Vagina (tissue), 2 donors: Measurements from ENCODE around the gene BRI3. TPM values are rescaled to one million over a fixed set of nuclear protein-coding genes. Genes with fewer than 3 reads are reported as not detected.

Experiments
- DNase-seq, 2 donors: peaks; one replicate each; pipeline ENCODE4 v3.0.0-alpha.2; 2017; ENCODE audit errors: extremely low spot score in 2 of 2
- H3K27ac ChIP-seq: fragments of 200-600 bp; sonication (generic); one replicate; pipeline ENCODE4 v1.5.1; 2019
- H3K27me3 ChIP-seq: fragments of 200-600 bp; sonication (generic); one replicate; pipeline ENCODE4 v1.5.1; 2019
- H3K36me3 ChIP-seq, 2 donors: fragments of 200-600 bp; sonication (generic); one replicate each; pipeline ENCODE4 v1.5.1; 2017 to 2019
- H3K4me1 ChIP-seq: fragments of 200-600 bp; sonication (generic); one replicate; pipeline ENCODE4 v1.5.1; 2019
- H3K4me3 ChIP-seq, 2 donors: fragments of 200-600 bp; sonication (generic); 1 replicate in 1 of 2; 2 replicates in 1 of 2; pipeline ENCODE4 v1.5.1; 2016 to 2019
- H3K9me3 ChIP-seq: fragments of 200-600 bp; sonication (generic); one replicate; pipeline ENCODE4 v1.5.1; 2019
- CTCF ChIP-seq, 3 experiments: fragments of 450-650 bp in 2 of 3; fragments of 200-600 bp in 1 of 3; sonication (generic) in 1 of 3; IDR thresholded peaks; one replicate each; pipeline ENCODE4 v1.5.1; 2017 to 2019; ENCODE audit warnings: antibody characterized with exemption in 3 of 3, mild to moderate bottlenecking in 2 of 3, moderate library complexity in 2 of 3
- POLR2A ChIP-seq, 2 donors: fragments of 450-650 bp; IDR thresholded peaks; one replicate each; pipeline ENCODE4 v1.6.1; 2017; ENCODE audit warnings: antibody characterized with exemption in 2 of 2, mild to moderate bottlenecking in 2 of 2, moderate library complexity in 2 of 2
- POLR2AphosphoS5 ChIP-seq, 2 donors: sonication (generic); formaldehyde crosslinking; IDR thresholded peaks; one replicate each; pipeline ENCODE4 v1.9.0; 2017; ENCODE audit warnings: antibody characterized with exemption in 2 of 2, mild to moderate bottlenecking in 2 of 2, low read depth in 1 of 2; ENCODE audit not compliant: insufficient read depth in 1 of 2
- intact Hi-C: fragments of 100-400 bp; cut with DNase I; formaldehyde crosslinking; loops from one replicate; pipeline ENCODE4 v1.15.1; 2023
- total RNA-seq: library from RNA; depleted of rRNA; stranded (reverse); fragments of >200 nt; gene quantifications from one replicate; pipeline ENCODE4 v1.2.3, GENCODE V29; 2016

BRI3 gene
- total RNA-seq, 1 donor from 2014 or later, result 68.5 TPM

- Histone ChIP-seq H3K27me3 (no peaks in the 10 kb centered on the region), H3K27ac (no peak overlapping the region), H3K36me3 (no peaks in the 10 kb centered on the region), H3K4me1 (peaks cover 28% of the 10 kb centered on the region), H3K9me3 (no peaks in the 10 kb centered on the region), H3K4me3 (no peak overlapping the region)
- intact Hi-C loops, result no loop called here
- TF ChIP-seq POLR2AphosphoS5 (IDR thresholded peaks at IDR 0.05; ENCODE audit: insufficient read depth in 1 of 2, low read depth in 1 of 2), result no peak
- TF ChIP-seq CTCF (IDR thresholded peaks at IDR 0.05), result no peak
- TF ChIP-seq POLR2A (IDR thresholded peaks at IDR 0.05), result no peak
- DNase-seq, result no peak
Observed at GRCh38 chr7:98278936-98279335, 2.5 kb upstream of the BRI3 start.

- no peak for DNase-seq
- Histone ChIP-seq H3K4me1 (peaks cover 41% of the 10 kb centered on the region), H3K36me3 (no peaks in the 10 kb centered on the region), H3K27me3 (no peaks in the 10 kb centered on the region), H3K9me3 (no peaks in the 10 kb centered on the region), H3K27ac (peak overlapping the region; percentile 91), H3K4me3 (peak overlapping the region; percentile 99)
- intact Hi-C loops, result no loop called here
- TF ChIP-seq POLR2A (IDR thresholded peaks at IDR 0.05) (no peak), POLR2AphosphoS5 (IDR thresholded peaks at IDR 0.05; ENCODE audit: insufficient read depth in 1 of 2, low read depth in 1 of 2) (no peak), CTCF (IDR thresholded peaks at IDR 0.05) (no peak)
Observed at GRCh38 chr7:98280296-98280695, 1.2 kb upstream of the BRI3 start.

DNA sequence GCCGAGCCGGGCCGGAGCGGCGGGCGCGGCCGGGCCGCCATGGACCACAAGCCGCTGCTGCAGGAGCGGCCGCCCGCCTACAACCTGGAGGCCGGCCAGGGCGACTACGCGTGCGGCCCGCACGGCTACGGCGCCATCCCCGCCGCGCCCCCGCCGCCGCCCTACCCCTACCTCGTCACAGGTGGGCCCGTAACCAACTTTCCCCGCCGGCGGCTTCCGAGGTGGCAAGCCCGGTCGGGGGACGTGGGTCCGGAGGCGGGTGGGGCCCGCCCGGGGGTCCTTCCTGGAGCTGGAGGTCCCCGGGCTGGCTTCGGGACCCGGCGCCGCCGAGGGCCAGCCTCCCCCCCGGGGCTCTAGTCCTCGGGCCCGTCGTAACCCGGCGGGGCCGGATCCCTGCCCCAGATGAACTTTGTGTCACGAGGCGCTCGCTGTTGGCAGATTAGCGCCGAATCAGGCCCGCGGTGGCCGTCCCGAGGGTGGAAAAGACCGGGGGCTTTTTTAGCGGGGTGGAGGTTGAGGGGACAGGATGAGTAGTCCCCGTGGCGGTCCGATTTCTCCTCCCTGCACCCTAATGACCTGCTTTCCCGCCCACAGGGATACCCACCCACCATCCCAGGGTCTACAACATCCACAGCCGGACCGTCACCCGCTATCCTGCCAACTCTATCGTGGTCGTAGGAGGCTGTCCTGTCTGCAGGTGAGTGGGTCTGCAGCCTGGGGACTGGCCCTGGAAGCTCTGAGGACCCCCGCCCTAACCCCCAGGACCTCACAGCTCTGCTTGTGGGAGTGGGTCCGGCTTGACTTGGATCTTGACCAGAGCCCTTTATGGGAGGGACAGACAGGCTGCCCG, 496 bp downstream of the BRI3 start:
- peak overlapping the region; percentile 99 for H3K4me3 ChIP-seq
- no peaks in the 10 kb centered on the region for H3K27me3 ChIP-seq
- no peaks in the 10 kb centered on the region for H3K9me3 ChIP-seq
- TF ChIP-seq CTCF (IDR thresholded peaks at IDR 0.05), result no peak
- TF ChIP-seq POLR2AphosphoS5 (IDR thresholded peaks at IDR 0.05; ENCODE audit: insufficient read depth in 1 of 2, low read depth in 1 of 2), result peak in 1 of 2 donors; percentile 40
- DNase-seq, result no peak
- peaks cover 58% of the 10 kb centered on the region for H3K4me1 ChIP-seq
- no peaks in the 10 kb centered on the region for H3K36me3 ChIP-seq
- peak overlapping the region; percentile 99 for H3K27ac ChIP-seq
- intact Hi-C loops, result no loop called here

DNA sequence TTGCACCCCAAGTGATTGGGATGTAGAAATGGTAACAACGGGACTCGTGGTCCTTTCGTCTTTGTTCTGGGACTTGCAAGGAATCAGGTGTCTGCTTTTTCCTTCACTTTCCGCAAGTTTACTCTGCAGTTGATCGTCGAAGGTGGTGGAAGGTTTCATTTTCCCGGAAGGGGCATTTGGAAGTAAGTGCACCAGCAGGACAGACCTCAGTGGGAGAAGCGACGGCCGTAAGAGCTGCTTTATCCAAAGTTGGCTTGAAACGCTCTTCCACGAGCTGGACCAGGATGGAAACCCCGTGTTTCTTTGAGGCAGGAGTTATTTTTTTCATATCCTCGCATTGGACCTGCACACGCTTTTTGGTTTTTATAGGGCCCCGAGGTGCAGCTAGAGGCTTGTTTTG, 1.2 kb downstream of the BRI3 start:
- TF ChIP-seq CTCF (IDR thresholded peaks at IDR 0.05), result no peak
- TF ChIP-seq POLR2AphosphoS5 (IDR thresholded peaks at IDR 0.05; ENCODE audit: insufficient read depth in 1 of 2, low read depth in 1 of 2), result no peak
- TF ChIP-seq POLR2A (IDR thresholded peaks at IDR 0.05), result no peak
- no peak for DNase-seq
- Histone ChIP-seq H3K27me3 (no peaks in the 10 kb centered on the region), H3K4me3 (peak overlapping the region; percentile 99), H3K27ac (peak overlapping the region; percentile 99), H3K9me3 (no peaks in the 10 kb centered on the region), H3K4me1 (peaks cover 65% of the 10 kb centered on the region), H3K36me3 (no peaks in the 10 kb centered on the region)
- intact Hi-C loops, result no loop called here
